ENCODE measurements around the gene ARHGAP36.

ARHGAP36 gene

GRCh38 chrX:131067216-131067615, 9.1 kb downstream of the ARHGAP36 start:
- Histone ChIP-seq H3K79me2 (ENCODE audit: insufficient read depth, low read length) (no peaks in the 10 kb centered on the region), H3K27me3 (ENCODE audit: insufficient read depth, low read length, poor library complexity) (no peaks in the 10 kb centered on the region), H2AFZ (ENCODE audit: low read depth, low read length) (no peak overlapping the region), H3K27ac (ENCODE audit: low read length) (no peak overlapping the region), H3K9ac (ENCODE audit: low read depth, low read length) (no peak overlapping the region), H3K4me2 (ENCODE audit: insufficient read depth, low read length) (no peak overlapping the region), H4K20me1 (ENCODE audit: insufficient read depth, low read length) (no peaks in the 10 kb centered on the region), H3K4me1 (ENCODE audit: insufficient read depth, low read length) (no peaks in the 10 kb centered on the region), H3K4me3 (ENCODE audit: low read depth in 1 of 2, low read length in 2 of 2) (no peak overlapping the region), H3K36me3 (ENCODE audit: insufficient read depth, low read length) (no peaks in the 10 kb centered on the region), H3K9me3 (ENCODE audit: insufficient read depth, low read length, severe bottlenecking) (no peaks in the 10 kb centered on the region)
- no peak for TF ChIP-seq EZH2 (IDR thresholded peaks at IDR 0.05; ENCODE audit: borderline replicate concordance, low read depth, low read length, severe bottlenecking)
- no peak for TF ChIP-seq CTCF (IDR thresholded peaks at IDR 0.05; ENCODE audit: borderline replicate concordance, extremely low read depth, low read length, poor library complexity, severe bottlenecking)
- ATAC-seq (ENCODE audit: insufficient read depth, low read depth) (no peak), DNase-seq (no peak)

GRCh38 chrX:131067846-131068745, 9.9 kb downstream of the ARHGAP36 start:
- no peak overlapping the region for H3K27ac ChIP-seq (ENCODE audit: low read length)
- no peaks in the 10 kb centered on the region for H3K36me3 ChIP-seq (ENCODE audit: insufficient read depth, low read length)
- no peaks in the 10 kb centered on the region for H4K20me1 ChIP-seq (ENCODE audit: insufficient read depth, low read length)
- H3K27me3 ChIP-seq (ENCODE audit: insufficient read depth, low read length, poor library complexity), result no peaks in the 10 kb centered on the region
- ATAC-seq (ENCODE audit: insufficient read depth, low read depth) (no peak), DNase-seq (no peak)
- H3K9ac ChIP-seq (ENCODE audit: low read depth, low read length), result no peak overlapping the region
- no peaks in the 10 kb centered on the region for H3K9me3 ChIP-seq (ENCODE audit: insufficient read depth, low read length, severe bottlenecking)
- TF ChIP-seq CTCF (IDR thresholded peaks at IDR 0.05; ENCODE audit: borderline replicate concordance, extremely low read depth, low read length, poor library complexity, severe bottlenecking), result no peak
- no peak for TF ChIP-seq EZH2 (IDR thresholded peaks at IDR 0.05; ENCODE audit: borderline replicate concordance, low read depth, low read length, severe bottlenecking)
- H3K4me1 ChIP-seq (ENCODE audit: insufficient read depth, low read length), result no peaks in the 10 kb centered on the region
- no peak overlapping the region for H3K4me3 ChIP-seq (ENCODE audit: low read depth in 1 of 2, low read length in 2 of 2)
- no peaks in the 10 kb centered on the region for H3K79me2 ChIP-seq (ENCODE audit: insufficient read depth, low read length)
- H3K4me2 ChIP-seq (ENCODE audit: insufficient read depth, low read length), result no peak overlapping the region
- H2AFZ ChIP-seq (ENCODE audit: low read depth, low read length), result no peak overlapping the region

GRCh38 chrX:131068945-131069719, 11.0 kb downstream of the ARHGAP36 start:
- no peak overlapping the region for H3K9ac ChIP-seq (ENCODE audit: low read depth, low read length)
- no peaks in the 10 kb centered on the region for H3K4me1 ChIP-seq (ENCODE audit: insufficient read depth, low read length)
- ATAC-seq (ENCODE audit: insufficient read depth, low read depth) (no peak), DNase-seq (no peak)
- H3K9me3 ChIP-seq (ENCODE audit: insufficient read depth, low read length, severe bottlenecking), result no peaks in the 10 kb centered on the region
- no peaks in the 10 kb centered on the region for H4K20me1 ChIP-seq (ENCODE audit: insufficient read depth, low read length)
- H3K79me2 ChIP-seq (ENCODE audit: insufficient read depth, low read length), result no peaks in the 10 kb centered on the region
- no peak overlapping the region for H3K27ac ChIP-seq (ENCODE audit: low read length)
- no peak for TF ChIP-seq CTCF (IDR thresholded peaks at IDR 0.05; ENCODE audit: borderline replicate concordance, extremely low read depth, low read length, poor library complexity, severe bottlenecking)
- H3K4me2 ChIP-seq (ENCODE audit: insufficient read depth, low read length), result no peak overlapping the region
- H3K27me3 ChIP-seq (ENCODE audit: insufficient read depth, low read length, poor library complexity), result no peaks in the 10 kb centered on the region
- no peak overlapping the region for H2AFZ ChIP-seq (ENCODE audit: low read depth, low read length)
- H3K36me3 ChIP-seq (ENCODE audit: insufficient read depth, low read length), result no peaks in the 10 kb centered on the region
- H3K4me3 ChIP-seq (ENCODE audit: low read depth in 1 of 2, low read length in 2 of 2), result no peak overlapping the region

Measured in DND-41 (cell line).